HG03108 (cell line): ENCODE data around the gene CREB3L4.
"Not testable (repeated sequence)": the region's sequence is repeated elsewhere in the genome, so short reads cannot be mapped to it uniquely, and the experiment has no call there.

Experiments
- ATAC-seq: cut with Tn5 transposase; IDR thresholded peaks from one replicate; pipeline ENCODE4 v1.9.1; 2021; ENCODE audit warnings: moderate library complexity; ENCODE audit not compliant: unreplicated experiment

CREB3L4 gene

DNA sequence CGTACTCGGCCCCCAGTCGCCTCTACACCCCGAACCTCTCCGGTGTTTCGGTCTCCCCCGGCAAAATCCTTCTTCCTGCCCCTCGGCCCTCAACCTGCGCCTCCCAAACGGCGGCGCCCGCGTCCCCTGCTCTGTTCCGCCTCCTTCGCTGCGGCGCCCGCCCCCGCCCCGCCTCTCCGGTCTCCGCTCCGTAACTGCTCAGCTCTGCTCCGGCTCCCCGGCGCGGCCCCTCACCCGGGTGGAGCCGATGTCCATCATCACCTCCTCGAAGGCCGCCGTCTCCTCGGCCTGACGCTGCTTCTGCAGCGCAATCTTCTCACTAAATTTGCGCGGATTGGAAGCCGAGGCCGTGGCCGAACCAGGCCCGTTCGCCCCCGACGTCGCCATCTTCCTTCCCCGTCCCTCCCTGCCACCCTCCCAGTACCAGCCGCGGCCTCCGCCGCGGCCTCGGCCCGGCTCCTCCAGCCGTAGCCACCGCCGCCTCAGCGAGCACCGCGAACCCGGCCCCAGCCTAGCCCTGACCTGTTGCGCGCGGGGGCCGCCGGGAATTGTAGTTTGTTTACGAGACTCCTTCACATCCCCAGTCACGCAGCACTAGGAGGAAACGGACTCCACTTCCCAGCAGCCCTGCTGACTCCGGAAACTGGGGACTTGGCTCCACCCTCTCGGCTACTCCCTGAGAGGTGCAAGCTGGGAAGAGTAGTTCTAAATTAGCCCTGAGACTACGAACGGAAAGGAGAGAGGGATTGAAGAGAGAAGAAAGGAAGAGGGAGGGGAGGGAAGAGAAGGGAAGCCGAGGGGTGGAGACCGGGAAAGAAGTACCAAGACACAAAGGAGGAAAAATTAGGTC lies 9.4 kb upstream of the CREB3L4 start, which contains the start of gene CRTC2:
Gene CRTC2 (minus strand): TSS at position 502 of the 850 bp plus-strand sequence. CDS start 115 bp downstream, at position 387.
- ATAC-seq, result peak; percentile 71

DNA sequence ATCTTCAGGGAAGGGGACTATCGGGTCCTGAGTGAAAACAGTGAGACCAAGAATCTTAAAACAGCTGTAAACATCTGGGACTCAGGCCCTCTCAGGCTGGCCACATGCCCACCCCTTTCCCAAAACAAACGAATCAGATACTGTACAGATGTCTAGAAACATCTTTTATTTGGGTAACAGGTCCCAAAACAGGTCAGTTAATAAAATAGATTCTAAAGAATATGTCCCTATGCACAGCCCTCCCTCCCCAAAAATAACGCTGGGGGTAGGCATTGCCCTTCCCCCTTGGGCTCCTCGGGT lies 8.8 kb upstream of the CREB3L4 start:
- ATAC-seq, result no peak

DNA sequence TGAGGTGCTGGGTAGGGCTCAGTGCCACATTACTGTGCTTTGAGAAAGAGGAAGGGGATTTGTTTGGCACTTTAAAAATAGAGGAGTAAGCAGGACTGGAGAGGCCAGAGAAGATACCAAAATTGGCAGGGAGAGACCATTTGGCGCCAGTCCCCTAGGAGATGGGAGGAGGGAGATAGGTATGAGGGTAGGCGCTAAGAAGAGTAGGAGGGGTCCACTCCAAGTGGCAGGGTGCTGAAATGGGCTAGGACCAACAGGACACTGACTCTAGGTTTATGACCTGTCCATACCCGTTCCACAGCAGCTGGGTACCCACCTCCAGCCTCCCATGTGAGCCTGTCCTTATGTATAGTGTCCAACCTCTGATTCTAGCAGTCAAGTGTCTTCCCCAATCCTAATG lies 8.2 kb upstream of the CREB3L4 start:
- ATAC-seq, result no peak

DNA sequence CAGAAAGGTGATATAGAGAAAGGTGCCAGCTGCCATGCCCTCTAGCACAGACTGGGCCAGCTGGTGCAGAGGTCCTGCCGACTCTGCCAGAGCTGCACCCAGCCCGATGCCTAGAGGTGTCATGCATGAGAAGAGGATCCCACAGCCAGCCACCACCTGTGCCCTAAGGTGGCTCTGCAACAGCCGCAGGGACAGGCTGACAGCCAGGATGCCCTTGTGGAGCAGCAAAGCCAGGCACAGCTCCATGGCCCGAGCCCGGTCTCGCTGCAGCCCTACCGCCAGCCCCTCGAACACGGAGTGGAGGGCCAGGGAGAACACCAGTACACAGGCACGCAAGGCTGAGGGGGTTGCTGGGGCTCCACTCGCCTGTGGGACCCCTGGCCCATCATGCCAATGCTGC lies 7.5 kb upstream of the CREB3L4 start:
- ATAC-seq, result no peak

DNA sequence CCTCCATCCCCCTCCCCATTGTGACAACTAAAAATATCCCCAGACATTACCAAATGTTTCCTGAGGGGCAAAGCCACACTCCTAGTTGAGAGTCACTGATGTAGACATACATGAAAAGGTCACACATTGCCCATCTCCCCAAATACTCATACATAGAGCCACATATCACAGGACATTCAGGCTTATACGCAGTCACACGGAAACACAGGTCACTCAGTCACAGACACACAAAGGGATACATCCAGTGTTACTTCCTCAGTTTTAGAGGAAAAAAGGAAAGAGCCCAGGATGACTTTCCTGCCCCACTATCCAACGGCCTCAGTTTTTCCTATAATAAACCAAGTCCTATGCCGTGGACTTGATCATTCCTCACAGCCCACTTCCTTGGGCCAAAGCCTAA lies 6.3 kb upstream of the CREB3L4 start:
- no peak for ATAC-seq

DNA sequence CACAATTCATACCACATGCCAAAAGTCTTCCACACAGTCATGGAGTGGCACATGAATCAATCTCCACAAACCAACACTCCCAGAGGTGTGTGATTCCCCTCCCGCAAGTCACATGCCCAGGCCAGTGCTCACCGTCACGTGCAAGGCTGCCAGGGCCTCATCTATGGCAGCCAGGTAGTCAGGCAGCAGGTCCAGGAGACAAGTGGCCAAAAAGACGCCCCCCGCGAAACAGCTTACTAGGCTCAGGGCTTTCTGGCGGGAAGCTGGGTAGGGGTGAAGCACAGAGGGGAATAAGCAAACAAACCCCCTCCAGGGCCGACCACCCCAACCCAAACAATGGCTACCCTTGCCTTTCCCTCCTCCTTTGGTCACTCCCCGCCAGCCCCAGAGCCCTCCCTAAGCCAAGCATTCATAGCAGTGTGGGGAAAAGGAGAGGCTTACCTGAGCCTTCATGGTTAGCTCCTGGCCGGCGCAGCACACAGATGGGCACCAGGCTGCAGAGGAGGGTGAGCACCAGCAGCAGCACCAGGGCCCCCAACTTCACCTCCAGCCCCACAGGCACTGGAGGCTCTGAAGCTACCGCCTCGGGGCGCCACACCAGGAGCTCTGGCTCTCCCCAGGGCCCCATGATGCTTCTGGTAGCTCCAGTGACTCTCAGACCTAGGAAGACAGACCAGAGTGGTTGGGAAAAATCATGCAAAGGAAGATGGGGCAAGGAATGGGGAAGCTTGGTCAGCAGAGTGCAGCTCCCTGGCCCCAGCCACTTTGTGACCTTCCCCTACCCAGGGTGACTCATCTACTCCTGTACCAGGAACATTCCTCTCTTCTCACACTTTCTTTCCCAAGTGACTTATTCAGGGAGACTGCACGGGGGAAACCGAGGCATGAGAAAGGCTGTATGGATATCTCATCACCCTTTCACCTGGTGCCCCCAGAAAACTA lies 5.3 kb upstream of the CREB3L4 start:
- ATAC-seq, result no peak

DNA sequence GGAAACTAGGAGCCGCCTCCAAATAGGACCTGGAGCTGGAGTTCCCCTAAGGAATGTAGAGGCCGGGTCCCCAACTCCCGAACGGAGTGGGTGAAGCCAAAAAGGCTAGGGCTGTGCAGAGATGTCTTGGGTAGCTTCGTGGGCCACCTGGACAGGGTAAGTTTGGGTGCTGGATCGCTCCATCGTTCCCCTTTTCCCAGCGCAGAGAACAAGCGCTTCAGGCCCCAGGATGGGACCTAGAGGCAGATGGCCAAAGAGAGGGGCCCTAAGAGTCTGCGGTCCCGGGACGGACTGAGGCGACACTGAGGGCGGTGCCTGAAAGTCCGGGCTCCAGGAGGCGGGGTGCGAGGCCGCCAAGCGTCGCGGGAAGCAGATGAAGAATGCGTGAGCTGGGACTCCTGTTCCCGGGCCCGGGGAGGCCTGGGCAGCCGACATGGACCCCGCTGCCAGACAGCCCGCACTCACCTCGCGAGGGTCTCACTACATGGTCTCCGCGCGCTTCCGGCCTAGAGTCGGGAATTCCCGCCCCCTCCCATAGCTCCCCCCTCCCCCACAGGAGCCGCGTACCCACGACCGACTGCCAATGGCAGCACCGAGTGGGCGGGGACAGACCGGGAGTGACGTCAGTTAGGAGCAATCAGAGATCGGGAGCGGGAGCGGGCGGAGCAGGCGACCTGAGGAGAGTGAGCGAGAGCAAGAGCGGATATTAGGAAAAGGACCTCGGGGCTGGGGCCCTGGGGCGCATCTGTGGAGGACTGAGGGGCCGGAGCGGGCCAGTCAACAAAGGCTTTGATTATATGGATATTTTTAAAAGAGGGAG lies 4.5 kb upstream of the CREB3L4 start, which contains the start of gene SLC39A1:
Gene SLC39A1 (minus strand): TSS at position 508 of the 820 bp plus-strand sequence. CDS start 822 bp downstream, outside the sequence.
- ATAC-seq, result peak; percentile 37

DNA sequence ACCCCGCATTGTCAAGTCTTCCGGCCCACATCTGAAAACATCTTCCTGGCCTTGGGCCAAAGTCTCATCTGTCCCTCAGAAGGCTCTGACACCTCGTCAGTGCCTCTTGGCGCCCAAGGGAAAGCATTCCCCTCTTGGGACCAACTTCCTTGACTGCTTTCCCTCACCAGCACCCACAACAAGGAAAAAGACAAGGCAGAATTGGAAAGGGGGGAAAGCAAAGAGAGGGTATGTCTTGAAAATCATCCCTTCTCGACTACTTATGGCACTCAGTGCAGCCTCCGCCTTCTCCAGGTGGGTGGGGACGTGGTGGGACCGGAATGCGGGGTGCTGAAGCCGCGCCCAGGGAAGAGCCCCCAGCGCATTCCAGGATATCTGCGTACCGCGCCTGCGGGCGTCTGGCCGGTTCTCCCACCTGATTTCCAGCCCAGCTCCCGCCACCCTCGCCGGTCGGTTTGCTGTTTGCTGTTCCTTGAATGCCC lies 3.8 kb upstream of the CREB3L4 start:
- no peak for ATAC-seq

DNA sequence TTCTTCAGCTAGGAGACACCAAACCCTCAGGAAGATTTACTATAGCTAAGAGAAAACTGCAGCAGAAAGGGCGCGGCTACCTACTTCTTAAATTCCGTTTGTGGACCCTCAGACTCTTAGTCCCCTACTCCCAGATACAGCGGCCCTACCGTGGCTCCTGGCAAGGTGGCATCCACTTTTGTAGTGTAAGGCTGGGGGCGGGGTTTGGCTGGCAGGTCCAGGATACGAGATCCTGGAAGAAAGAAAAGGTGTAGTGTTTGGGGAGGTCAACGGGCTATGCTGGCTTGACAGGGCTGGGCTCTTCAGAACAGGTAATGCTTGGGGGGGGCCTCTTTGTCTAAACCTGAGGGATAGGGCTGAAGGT lies 280 bp downstream of the CREB3L4 start:
- no peak for ATAC-seq

DNA sequence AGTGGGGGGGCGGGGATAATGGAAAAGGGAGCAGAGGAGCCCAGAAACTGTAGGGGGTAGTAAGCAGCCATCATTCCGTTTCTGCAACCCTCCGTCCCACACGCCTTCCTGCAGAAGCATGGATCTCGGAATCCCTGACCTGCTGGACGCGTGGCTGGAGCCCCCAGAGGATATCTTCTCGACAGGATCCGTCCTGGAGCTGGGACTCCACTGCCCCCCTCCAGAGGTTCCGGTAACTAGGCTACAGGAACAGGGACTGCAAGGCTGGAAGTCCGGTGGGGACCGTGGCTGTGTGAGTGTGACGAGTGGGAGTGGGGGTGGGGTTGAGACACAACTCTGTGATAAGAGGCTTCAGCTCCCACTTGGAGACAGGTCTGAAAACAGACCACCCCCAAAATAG lies 706 bp downstream of the CREB3L4 start:
- no peak for ATAC-seq

DNA sequence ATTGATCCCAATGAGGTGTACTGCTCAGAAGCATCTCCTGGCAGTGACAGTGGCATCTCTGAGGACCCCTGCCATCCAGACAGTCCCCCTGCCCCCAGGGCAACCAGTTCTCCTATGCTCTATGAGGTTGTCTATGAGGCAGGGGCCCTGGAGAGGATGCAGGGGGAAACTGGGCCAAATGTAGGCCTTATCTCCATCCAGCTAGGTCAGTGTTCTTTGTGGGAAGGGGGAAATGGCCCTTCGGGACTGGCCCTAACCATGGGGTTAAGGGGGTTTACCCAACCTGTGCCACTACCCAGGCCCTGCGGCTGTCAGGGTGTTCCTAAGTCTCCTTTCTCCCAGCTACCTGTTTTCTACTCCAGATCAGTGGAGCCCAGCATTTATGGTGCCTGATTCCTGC lies 1.3 kb downstream of the CREB3L4 start:
- no peak for ATAC-seq

DNA sequence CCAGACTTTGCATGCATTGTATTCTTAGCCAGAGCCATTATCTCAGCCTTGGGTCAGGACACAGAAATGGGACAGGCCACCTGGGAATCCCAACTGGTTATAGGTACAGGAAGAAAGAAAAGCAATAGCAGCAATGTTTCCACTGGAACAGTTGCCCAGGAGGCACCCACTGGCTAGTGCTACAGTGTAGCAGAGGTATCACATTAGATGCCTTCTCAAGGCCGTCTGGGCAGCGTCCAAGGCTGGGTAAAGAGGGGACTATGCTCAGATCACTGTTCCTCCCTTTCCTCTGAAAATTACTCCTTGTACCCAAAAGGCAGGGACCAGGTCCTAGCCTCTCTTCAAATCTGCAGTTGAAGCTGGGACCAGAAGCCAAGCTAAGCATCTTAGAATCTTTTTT lies 2.6 kb downstream of the CREB3L4 start:
- ATAC-seq, result no peak

DNA sequence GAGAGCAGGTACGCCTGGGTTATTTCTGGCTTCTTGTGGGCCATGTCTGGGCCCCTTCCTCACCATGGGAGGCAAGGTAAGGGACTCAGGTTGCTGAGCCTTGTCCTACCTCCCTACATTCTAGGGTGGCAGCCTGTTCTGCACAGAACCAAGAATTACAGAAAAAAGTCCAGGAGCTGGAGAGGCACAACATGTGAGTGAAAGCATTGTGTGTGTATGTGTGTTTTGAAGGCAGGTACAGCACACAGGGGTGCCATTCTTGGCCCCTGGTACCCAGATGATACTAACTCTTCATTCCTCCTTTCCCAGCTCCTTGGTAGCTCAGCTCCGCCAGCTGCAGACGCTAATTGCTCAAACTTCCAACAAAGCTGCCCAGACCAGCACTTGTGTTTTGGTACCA lies 5.4 kb downstream of the CREB3L4 start:
- ATAC-seq, result no peak

DNA sequence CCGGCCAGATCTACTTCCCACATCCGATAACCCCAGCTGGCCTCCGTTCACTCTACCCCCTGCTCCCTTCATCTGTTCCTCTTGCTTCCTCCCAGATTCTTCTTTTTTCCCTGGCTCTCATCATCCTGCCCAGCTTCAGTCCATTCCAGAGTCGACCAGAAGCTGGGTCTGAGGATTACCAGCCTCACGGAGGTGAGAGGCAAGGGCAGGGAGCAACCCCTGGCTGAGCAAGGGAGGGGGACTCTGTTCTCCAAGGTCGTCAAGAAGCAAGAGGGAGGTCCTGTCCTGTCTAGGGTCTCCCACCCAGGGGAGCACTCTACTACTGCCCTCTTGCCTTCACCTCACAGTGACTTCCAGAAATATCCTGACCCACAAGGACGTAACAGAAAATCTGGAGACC lies 5.8 kb downstream of the CREB3L4 start:
- no peak for ATAC-seq

DNA sequence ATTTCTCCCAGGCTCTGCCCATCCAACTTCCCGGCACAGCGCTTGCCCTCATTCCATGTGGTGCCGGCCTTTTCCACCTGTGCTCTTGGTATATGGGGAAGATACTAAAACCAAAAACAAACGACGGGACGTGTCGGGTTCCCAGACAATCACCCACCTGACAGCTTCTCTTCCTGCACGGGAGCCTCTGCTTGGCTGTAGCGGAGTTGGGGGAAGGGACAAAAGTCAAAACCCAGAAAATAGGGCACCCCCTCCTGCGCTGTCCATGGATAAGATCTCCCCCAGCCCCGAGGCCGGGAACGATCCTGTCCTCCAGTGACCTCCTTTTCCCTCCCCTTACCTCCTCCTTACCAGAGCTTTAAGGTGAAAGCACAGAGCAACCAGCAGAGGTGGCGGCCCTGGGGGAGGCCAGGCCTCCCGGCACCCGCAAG lies 9.1 kb downstream of the CREB3L4 start:
- ATAC-seq, result no peak

DNA sequence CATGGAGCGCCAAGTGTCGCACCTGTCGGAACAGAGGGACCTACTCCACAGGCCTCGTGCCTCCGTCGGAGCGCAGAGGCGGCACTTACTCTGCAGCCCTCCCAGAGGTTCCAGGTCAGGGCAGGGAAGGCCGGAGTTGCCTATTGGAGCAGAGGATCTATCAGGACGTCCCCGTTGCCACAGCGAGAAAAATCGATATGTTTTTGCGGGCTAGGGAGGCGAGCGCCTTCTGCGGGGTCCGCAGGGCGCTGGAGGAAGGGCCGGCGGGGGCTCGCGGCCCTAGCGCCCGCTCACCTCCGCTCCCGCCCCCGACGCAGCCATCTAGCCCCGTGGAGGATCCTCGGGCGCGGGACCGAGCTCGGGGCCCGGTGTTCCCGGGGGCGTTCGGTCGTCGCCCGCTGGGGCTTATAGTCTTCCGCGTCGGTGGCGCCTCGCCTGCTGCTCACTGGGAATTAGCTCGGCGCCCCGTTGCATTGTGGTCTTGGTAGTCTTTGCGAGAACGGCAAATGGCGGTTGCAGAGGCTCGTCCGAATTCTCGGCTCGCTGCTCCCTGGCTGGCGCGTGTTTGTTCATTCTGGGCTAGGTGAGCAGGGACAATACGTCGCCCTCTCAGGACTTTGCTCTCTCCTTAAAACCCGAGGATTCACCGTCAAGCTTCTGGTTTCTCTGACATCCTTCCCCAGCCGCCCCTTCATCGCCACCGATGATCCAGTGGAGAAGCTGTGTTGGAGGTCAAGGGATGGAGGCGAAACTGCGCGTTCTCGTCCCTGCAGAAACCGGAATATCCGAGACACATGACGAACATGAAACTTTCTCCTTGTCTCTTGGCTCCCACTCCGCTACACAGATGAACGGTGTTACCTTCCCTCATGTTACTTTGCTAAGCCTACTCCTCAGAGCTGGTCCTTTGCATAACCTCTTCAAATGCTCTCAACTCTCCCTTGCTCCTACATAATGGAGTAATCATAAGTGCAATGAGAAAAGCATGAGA lies 9.8 kb downstream of the CREB3L4 start, which contains the start of gene JTB:
Gene JTB (minus strand): TSS at position 425 of the 991 bp plus-strand sequence. CDS start 422 bp downstream, at position 3.
- ATAC-seq, result peak; percentile 82

DNA sequence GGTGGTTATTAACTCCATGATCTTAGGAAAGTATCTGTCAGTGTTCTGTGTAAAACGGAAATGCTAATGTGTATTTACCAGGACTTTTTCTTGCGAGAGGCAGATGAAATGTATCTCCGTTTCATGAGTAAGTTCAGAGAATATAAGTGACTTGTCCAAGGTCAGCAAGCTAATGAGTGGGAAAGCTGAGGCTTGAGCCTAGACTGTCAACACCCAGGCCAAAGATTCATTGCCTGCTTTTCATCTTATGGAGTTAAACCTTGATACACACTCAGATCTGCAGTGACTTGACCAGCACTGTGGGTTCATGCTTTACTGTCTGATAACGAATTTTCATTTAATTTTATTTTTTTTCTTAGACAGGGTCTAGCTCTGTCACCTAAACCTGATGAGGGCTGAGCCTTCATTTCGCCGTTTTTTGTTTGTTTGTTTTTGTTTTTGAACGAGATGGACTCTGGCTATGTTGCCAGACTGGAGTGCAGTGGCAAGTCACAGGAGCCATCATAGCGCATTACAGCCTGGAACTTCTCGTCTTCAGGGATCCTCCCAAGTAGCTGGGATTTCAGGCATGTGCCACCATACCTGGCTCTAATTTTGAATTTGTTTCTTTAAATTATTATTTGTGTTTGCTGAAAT lies 10.7 kb downstream of the CREB3L4 start:
- ATAC-seq, result no peak

DNA sequence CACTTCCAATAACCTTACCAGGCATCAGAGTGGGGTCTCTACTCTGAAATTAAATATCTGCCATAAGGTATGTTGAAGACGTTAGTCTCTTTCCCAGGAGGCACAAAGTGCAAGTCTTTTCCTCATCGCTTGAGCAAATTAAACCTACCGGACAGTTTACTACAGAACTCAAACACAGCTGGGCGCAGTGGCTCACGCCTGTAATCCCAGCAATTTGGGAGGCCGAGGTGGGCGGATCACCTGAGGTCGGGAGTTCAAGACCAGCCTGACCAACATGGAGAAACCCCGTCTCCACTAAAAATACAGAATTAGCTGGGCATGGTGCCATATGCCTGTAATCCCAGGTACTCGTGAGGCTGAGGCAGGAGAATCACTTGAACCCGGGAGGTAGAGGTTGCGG lies 11.4 kb downstream of the CREB3L4 start:
- not testable (repeated sequence) for ATAC-seq

DNA sequence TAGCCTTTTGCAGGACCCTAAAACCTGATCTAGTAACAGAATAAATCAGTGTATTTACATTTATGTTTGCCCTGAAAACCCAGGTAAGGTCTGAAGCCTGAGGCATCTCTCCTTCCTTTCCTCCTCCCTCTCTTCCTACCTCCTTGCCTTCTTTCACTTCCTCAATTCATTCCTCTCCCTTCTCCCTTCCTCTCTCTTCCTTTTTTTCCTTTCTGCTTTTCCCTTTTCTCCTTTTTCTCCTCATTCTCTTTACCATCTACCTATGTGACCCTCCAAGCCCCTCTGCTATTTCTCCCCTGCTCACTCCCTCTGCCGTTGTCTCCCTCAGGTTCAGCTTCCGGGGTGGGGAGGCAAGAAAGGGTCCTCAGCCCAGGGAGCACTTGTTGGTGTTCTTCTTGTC lies 14.0 kb downstream of the CREB3L4 start:
- not testable (repeated sequence) for ATAC-seq
